Activated T-helper 1 cell treated with Interleukin-2 at 50 U/mL for 16 hours (primary cell): ENCODE measurements around the gene TIAM1.

Experiments
- DNase-seq: peaks from one replicate; pipeline ENCODE4 v3.0.0-alpha.2; 2020; ENCODE audit warnings: low read depth

Gene TIAM1

DNA sequence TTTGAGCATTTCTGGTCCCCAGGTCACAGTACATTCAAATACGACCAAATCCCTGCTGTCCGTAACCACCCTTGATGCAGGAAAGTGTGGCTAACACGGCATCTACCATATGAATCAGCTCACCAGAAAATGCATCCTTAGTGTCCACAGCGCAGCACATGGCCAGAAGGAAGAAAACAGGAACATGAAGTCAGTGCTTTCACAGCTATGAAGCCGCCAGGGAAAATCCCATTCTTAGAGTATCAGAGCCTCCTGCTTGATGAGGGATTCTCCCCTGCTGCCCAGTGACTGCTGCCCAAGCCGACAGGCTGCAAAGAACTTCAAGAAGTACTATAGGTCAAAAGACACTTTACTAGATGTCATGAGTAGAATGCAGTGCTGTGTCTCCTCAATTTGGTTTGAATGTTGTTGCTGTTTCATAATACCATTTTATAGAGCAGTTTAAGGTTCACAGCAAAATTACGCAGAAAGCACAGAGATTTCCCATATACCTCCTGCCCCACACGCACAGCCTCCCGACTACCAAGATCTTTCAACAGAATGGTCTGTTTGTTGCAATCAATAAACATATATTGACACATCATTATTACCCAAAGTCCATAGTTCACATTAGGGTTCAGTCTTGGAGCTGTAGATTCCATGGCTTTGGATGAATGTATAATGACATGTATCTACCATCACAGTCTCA, 14.5 kb downstream of the TIAM1 start:
- DNase-seq, result no peak

DNA sequence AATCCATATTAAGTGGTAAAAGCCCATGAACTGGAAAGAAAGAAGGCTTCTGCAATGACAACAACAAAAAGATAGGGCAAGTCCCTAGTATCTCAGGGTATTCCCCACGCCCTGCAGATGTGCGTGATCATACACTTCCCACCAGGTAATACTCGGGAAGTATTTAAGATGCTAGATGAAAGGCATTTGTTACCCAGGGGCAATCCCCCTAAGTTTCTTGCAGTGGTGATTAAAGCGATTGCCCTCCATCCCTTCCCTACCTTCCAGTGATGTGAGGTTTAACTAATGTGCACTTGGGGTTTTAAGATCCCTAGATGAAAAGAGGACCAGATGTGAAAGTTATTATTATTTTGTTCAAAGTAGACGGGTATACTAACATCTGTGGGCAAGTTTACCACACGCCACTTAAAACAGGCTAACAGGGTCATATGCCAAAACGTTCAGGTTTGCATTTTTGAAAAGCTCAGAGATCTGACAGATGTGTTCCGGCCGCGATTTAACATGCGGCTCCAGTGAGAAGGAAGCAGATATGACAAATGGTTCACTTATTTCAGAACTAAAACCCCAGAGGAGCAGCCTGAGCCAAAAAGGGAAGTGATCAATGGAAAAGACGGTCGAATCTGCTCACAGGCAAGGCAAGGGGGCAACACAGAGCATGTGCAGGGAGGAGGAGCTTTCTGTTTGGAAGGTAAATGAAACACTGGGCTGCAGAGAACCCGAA, 17.4 kb downstream of the TIAM1 start:
- DNase-seq, result no peak

DNA sequence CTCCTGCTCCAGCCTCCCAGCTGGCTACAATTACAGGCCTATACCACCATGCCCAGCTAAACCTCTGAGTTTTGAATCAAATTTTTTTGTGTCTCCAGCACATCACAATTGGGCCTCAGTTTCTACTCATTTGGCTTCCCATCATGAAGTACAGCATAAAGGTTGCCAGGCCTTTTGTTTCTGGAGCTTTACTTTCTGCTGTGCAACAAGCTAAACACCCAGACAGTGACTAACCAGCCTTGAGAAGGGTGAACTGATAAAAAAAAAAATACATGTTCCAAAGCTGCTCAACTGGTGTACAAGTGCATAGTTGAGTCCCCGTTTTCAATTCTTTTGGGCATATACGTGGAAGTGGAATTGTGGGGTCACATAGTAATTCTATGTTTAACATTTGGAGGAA, 25.1 kb downstream of the TIAM1 start:
- DNase-seq, result no peak

DNA sequence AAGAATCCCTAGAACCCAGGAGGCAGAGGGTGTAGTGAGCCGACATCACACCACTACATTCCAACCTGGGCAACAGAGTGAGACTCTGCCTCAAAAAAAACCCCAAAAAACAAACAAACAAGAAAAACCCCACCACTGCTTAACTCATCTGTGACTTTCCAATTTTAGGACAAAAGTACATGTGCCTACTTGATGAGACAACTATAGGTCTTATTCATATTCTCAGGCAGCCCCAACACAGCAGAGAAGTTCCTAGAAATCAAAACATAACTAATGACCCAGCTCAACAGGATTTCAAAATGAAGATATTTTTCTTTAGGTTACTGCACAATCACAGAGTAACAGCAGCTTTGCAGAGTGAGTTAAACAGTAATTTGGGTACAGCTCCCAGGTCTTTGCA, 26.4 kb downstream of the TIAM1 start:
- no peak for DNase-seq

DNA sequence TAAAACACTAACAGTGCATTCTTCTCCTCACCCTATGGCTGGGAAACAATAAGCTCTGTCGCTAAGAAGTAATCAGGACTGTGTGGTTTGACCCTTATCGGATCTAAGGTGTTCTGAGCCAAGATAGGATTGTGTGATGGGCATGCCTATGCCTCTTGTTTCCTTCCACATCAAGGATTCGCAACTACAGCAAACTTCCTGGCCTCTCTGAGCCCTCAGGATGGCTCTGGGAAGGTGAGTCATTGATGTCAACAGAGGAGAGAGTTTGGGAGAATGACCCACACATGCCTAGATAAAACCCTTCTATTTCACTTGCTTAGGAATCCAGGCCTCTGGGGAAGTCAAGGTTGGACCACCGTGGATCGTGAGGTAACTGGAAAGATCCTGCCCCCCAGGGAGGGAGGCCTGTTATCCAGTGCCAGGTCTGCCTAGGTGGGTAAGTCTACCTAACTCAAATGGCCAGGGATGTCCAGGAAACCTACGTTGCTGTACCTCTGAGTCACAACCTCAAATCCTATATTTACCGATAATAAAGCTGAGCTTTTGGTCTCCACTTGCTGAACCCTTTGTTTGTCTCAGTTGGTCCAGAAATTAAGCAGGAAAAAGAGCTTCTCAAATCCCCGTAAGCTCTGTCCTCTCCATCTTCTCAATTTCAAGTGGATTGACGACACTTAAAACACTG, 27.4 kb downstream of the TIAM1 start:
- no peak for DNase-seq

DNA sequence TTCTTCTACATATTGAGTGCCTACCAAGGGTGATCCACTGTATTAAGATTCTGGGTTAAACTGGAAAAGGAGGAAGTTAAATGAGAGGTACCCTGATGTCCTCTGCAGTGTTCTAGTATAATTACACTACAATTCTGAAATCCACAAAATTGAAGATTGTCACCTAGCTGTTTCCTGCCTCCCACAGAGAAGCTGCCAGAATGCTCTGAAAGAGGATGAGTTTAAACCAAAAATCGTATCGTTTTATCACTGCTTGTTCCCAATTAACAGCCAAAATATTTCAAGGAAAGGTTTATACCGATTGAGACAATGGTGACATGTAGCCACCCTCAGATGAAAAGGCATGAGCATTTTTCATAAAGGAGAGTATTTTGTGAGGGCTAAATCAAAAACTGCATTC, 28.0 kb downstream of the TIAM1 start:
- no peak for DNase-seq

DNA sequence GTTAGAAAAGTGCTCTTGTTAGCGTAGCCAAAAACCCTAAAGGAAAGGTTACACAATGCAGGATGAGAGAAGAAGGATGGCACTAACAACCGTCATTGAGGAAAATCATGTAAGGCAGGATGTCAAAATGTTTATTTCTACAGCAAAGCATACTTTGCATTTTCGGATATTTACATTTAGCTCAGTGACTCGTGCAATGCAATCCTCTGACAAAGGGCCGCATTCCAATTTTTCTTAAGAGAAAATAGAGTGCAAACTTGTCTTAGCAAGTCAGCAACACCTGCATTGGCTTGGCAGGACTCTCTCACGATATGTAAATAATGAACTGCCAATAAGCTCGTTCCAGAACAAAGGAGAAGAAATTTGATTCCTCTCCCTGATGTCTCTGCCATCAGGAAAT, 33.3 kb downstream of the TIAM1 start:
- DNase-seq, result no peak

DNA sequence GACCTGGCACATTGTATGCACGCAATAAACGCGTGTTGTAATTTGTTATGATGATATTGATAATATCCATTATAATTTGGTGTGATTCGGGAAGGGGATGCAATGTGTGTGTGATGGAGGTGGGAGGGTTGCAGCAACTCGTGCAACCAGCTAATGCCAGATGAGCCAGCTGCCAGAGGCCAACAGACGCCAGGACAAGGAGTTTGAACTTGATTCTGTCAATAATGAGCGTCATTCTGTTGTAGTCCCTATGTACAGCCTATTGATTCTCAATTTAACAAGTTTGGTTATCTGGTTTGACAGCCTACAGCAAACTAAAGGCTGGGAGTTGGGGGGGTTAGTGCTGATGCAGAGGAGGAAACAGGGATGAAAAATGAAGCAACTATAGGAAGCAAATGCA, 35.5 kb downstream of the TIAM1 start:
- no peak for DNase-seq

DNA sequence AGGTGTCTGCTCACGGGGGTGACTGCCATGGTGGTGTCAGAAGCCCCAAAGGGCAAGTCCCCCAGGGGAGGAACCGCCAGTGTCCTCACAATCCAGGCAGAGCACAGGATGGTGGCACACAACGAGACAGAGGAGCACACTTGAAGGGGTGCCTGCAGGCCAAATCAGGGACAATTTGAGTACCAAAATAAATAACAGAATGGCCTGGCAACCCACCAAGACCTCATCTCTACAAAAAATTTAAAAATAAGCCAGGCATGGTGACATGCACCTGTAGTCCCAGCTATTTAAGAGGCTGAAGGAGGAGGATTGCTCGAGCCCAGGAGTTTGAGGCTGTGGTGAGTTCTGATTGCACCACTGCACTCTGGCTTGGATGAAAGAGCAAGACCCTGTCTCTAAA, 38.2 kb downstream of the TIAM1 start:
- no peak for DNase-seq

DNA sequence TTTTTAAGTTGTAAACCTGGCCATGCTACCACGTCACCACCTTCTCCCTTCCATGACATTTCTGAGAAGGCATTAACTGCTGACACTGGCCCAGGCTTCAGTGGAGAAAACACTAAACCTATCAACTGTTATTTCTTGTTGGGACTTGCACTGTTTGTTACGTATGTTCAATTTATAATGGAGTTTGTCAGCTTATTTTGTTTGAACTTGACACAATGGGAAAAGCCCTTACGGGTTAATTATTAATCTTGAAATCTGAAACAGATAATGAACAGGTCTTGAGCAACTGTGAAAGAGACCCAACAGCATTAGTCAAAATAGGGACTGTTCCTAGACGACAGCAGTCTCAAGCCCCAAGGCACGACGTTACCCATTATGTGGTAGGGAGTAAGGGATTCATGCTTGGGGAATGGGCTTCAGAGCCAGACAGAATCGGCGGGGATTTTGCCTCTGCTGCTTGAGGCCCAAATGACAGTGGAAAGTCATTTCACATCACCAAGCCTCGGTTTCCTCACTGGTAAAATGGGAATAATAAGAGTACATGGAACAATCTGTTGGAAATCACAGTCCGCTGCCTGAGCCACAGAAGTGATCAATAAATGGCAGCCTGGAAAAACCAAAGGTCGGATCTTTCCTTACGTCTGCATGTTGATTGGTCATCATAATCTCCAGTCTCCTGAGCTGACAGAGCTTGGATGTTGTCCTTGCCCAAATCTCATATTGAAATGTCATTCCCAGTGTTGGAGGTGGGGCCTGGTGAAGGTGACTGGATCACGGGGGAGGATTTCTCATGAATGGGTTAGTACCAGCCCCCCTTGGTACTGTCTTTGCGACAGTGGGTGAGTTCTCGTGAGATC, 44.5 kb downstream of the TIAM1 start:
- no peak for DNase-seq

DNA sequence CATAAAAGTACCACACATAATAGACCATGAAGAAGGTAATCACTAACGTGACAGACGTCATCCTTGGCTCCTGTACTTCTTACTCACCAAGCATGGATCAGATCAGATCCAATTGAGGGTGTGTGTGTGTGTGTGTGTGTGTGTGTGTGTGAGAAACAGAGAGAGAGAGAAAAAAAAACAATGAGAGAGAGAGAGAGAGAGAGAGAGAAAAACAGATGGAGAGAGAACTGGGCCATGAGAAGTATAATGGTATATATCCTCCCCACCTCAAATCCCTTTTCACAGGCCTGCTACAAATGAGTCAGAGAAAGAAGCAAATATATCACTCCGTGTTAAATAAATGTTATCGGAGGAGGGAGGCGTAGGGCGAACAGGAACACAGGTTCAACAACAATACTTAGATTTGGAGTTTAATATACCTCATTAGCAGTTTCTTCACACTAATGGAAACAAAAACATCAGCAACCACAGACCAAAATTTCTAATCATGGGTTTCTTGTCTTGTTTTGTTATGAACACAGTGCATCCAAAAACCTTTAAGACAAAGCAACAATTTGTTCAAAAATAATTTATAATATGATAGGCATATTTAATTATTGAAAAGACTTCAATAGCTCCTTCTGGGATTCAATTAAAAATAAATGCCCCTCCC, 45.3 kb downstream of the TIAM1 start:
- DNase-seq, result no peak

DNA sequence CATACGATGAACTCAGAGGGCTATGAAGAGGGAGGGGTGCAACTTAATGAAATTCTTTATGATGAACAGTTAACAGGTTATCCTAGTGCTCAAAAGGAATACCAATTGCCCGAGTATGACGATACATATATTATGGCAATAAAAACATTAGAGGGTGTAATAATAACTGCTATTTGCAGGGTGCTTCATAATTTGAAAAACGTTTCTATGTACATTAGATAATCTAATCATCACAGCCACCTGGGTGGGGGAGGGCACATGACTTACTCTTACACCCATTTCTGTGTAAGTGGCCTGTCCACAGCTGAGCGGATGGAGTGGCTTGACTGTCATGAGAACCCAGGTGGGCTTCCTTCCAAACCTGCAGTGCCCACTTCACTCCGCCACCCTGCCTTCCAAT, 46.3 kb downstream of the TIAM1 start:
- DNase-seq, result no peak

DNA sequence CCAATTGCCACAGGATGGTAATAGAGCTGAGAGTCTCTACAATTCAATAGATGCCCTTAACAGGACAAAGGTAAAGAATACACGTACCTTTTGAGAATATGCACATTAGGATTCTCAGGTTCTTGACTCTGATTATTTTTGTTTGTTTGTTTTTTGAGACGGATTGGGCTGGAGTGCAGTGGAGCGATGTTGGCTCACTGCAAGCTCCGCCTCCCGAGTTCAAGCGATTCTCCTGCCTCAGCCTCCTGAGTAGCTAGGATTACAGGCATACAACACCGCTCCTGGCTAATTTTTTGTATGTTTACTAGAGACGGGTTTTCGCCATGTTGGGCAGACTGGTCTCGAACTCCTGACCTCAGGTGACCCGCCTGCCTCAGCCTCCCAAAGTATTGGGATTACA, 48.4 kb downstream of the TIAM1 start:
- no peak for DNase-seq

DNA sequence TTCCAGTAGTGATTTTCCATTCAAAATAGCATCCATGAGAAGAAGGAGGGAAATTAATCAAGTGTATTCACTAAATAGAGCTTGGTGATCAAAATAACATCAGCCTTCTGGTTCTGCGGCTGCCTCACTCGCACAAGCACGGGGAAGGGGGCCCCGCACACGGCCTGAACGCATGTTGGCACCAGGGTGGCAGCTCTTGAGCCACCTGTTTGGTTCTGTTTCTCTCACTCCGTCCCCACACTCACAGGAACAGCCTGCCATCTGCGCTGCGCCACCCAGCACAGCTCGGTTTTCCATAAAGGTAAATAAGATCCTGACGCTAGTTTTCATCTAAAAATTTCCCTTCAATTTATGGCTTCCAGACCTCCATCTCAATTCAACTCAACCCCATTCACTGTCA, 49.4 kb downstream of the TIAM1 start:
- DNase-seq, result no peak

DNA sequence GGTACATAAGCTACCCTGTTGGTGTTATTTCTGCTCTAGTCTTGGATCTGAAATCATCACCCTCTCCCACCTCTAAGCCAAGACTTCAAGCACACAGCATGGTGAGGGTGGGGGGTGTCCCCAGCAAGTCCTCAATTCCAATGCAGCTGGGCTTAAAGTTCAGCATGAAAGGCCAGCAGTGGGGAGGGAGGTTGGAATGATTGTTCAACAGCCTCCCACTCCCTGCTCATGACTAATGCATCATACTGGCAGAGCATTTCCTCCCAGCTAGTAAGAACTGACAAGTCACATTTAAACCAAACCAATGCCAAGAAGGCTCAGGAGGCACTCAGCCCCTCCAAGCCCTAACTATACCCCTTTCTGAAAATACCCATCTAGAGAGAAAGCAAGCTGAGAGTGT, 50.1 kb downstream of the TIAM1 start:
- no peak for DNase-seq

DNA sequence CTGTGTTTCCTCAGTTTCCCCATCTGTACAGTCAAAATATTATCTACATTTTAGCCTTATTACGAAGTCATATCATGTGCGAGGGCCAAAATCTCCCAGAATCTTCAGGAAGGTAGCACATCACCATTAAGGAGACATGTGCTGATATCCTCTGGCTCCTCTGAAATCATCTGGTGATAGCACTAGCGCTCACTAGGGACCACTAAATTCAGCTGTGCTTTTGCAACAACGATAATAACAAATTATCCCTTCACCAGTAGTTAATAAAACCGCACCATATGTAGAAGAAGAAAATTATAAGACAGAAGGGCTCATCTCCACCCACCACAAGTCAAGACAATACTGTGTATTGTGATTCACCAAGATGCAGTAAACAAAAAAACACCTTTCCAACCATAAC, 53.3 kb downstream of the TIAM1 start:
- DNase-seq, result no peak

DNA sequence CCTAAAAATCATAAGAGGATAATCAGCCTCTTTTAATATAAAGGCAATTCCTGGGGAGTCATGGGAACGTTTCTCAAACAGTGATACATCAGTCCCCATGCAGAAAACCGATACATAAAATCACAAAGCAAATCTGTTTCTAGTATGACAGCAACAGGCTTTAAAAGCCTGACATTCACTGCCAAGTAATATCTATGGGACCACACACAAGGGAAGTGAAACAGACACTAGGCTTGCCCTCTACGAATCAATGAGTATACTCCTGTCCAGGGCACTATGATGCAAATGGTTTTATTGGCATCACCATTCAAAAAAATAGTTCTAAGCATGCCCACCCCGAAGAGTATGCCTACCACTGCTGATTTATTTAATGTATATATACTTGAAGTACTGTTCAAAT, 54.4 kb downstream of the TIAM1 start:
- no peak for DNase-seq

DNA sequence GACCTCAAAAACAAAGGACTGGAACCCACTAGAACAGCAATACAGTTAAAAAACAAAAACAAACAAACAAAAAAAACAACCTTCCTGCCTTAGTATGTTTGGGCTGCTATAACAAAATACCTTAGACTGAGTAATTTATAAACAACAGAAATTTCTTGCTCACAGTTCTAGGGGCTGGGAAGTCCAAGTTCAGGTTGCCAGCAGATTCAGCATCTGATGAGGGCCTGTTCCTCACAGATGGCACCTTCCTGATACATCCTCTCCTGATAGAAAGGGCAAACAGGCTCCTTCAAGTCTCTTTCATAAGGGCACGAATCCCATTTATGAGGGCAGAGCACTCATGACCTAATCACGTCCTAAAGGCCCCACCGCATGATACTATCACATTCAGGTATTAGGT, 55.9 kb downstream of the TIAM1 start:
- no peak for DNase-seq

DNA sequence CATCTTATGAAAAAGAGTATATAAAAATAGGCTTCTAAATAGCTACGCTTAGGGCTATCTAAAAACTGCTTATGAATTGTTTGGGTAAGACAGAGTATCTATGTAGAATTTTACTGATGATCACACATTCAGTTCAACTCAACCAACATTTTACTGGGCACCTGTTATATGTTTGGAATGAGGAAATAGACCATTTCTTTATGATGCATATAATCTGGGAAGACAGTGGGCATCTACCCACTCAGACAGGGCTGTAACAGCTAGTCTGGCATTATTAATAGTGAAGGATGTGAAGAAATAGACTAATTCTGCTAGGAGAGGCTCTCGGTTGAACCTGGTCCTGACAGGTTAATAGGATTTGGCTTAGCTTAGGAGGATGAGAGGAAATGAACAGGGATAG, 56.9 kb downstream of the TIAM1 start:
- no peak for DNase-seq

DNA sequence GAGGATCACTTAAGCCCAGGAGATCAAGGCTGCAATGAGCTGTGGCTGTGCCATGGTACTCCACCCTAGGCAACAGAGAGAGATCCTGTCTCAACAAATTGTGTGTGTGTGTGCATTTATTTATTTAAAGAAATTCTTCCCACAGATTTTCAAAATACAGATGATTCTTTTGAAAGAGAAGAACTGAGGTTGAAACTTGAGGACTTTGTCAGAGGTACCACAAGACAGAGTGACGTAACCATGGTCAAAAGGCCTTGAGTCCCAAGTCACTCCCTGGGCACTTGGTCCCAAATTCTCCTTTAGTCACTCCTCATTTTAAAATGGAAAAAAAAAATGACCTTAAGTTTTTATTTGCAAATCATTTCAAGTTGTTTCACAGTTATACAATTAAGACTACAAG, 57.4 kb downstream of the TIAM1 start:
- DNase-seq, result no peak

DNA sequence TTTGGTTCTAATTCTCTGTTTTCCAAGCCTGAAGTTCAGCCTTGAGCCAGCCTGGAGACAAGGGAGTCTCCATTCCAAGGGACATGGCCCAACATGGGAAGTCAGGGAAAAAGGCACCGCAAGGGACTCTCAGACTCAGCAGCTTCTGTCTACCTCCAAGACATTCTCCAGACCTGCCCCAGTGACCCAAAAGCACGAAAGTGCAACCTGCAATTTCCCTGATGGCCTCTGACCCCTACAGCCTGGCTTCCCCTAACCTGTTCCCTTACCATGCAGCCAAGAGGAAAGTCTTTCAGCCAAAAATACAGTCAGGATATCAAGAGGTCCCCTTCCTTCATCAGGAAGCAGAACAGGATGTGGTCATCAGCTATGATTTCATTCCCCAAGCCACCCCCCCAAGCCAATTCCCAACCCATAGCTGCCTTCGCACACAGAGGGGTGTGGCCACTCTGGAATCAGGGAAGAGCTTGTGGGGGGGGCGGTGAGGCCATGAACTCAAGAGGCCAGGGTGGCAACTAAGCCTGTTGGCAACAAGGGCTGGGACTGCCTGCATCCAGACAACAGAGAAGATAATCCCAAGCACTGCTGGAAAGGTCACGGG, 59.2 kb downstream of the TIAM1 start:
- no peak for DNase-seq

DNA sequence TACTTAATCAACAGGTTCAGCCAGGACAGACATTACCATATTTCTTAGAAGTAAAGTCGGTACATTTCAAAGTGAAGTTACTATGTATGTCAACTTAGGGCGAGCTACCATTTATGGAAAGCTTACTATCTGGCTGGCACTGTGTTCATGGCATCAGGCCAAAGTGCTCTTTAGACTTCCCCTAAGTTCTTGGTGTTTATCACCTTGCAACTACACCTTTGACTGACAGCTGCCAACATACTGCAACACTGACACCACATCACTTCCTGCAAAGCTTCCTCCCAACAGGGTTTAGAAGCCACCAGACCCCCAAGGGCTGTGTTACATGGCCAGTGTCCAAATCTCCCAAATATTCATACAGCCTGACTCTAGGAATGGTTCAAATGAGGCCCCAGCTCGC, 61.0 kb downstream of the TIAM1 start:
- peak; percentile 7 for DNase-seq
